PC-9 (cell line): ENCODE results near the gene PCYT2.

Experiments
- EZH2 ChIP-seq: fragments of 200-600 bp; sonication (generic); IDR thresholded peaks from 2 replicates; pipeline ENCODE4 v1.8.0; 2017; ENCODE audit warnings: antibody characterized with exemption, low read depth
- TF ChIP-seq, protein P1 (sequence below): fragments of 200-600 bp; sonication (generic); conservative IDR thresholded peaks from 2 replicates; pipeline ENCODE4 v1.6.1; 2017; ENCODE audit warnings: mixed run types, antibody characterized with exemption, mild to moderate bottlenecking, moderate library complexity

DNA sequence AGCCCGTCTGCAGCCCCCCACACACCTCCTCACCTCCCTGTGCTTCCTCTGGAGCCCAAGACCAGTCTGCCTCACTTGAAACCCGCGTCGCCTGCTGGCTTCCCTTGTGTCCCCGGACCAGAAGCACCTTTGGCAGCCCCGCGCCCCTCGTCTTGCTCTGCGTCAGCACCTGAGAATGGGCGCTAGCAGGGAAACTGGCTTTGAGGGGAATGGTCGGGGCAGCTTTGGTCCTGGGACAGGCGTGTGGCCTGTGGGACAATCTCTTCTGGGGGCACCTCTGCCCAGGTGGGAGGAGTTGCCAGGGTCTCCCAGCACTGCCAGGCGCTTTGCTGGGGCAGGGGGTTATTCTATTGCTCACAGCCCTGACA, 20.0 kb upstream of the PCYT2 start:
- TF ChIP-seq, protein P1, sequence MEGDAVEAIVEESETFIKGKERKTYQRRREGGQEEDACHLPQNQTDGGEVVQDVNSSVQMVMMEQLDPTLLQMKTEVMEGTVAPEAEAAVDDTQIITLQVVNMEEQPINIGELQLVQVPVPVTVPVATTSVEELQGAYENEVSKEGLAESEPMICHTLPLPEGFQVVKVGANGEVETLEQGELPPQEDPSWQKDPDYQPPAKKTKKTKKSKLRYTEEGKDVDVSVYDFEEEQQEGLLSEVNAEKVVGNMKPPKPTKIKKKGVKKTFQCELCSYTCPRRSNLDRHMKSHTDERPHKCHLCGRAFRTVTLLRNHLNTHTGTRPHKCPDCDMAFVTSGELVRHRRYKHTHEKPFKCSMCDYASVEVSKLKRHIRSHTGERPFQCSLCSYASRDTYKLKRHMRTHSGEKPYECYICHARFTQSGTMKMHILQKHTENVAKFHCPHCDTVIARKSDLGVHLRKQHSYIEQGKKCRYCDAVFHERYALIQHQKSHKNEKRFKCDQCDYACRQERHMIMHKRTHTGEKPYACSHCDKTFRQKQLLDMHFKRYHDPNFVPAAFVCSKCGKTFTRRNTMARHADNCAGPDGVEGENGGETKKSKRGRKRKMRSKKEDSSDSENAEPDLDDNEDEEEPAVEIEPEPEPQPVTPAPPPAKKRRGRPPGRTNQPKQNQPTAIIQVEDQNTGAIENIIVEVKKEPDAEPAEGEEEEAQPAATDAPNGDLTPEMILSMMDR, result no peak
- no peak for TF ChIP-seq EZH2
